GM18505 (cell line): ENCODE results near the gene CGN.

Experiments
- ATAC-seq: cut with Tn5 transposase; IDR thresholded peaks from one replicate; pipeline ENCODE4 v1.9.1; 2021; ENCODE audit not compliant: unreplicated experiment
- POLR2A ChIP-seq: IDR thresholded peaks from 4 replicates; pipeline ENCODE4 v1.6.1; 2011; ENCODE audit warnings: borderline replicate concordance; ENCODE audit not compliant: insufficient read depth, insufficient read length; ENCODE audit errors: extremely low read depth

Gene CGN

DNA sequence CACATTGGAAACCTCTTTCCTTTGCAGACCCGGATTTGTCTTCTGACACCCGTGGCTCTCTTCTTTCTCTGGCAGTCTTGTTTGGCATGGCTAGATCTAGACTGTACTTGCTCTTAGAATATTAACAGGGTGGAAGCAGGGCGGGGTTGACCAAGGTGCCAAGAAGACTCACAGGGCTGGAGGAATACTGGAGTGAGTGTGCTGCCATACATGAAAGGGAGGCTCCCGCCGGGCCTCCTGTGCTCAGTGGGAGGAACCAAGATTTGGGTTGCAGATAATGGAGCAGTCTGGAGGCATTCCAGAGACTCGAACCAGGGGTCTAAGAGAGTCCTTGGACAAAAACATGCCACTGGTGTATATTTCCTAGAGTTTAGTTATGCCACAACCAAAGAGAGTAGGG is 73.1 kb downstream of the CGN start:
- TF ChIP-seq POLR2A, result no peak
- ATAC-seq, result no peak

DNA sequence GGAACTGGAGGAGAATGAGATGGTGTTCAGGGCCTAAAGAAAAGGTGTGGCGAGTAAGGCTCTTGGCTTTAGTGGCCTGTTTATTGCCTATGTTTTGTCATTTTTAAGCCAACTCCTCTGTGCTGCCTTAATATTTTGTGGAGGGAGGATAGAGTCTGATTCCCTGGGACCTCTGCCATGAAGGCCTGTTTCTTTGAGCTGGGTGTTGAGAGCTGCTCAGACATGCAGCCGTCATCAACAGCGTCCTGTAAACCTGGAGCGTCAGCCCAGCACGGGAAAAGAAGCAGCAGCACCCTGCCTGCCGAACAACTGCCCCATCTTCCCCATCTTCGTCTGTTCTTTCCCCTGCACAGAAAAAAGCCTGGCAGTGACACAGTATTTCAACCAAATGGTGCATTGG is 73.6 kb downstream of the CGN start:
- no peak for TF ChIP-seq POLR2A

GRCh38 chr1:151585622-151586021 is 74.4 kb downstream of the CGN start:
- ATAC-seq, result no peak
- no peak for TF ChIP-seq POLR2A

More for the DNA sequence above, 73.6 kb downstream of the CGN start:
- ATAC-seq, result no peak
